HCT116 (cell line): ENCODE data around the gene RASL10A. TPM values are rescaled to one million over a fixed set of nuclear protein-coding genes. Genes with fewer than 3 reads are reported as not detected.

Experiments used
- ATAC-seq: fragments of 200-7000 bp; cut with Tn5 transposase; 2 replicates; pipeline ENCODE4 v1.9.1; 2020; ENCODE audit warnings: mild to moderate bottlenecking, moderate library complexity
- BruUV-seq: library from RNA; stranded (reverse); fragments of 400-500 nt; replicated peaks from 2 replicates; lab custom pipeline; 2021; lab: Mats Ljungman, UMichigan
- CTCF ChIA-PET: fragments of 300-600 bp; sonication (Branson Sonifier 250); formaldehyde crosslinking; loops from one replicate; lab custom pipeline; 2021; ENCODE audit warnings: antibody characterized with exemption; lab: Charles Lee
- POLR2A ChIA-PET: fragments of 300-600, 350-600 bp; sonication (Branson Sonifier 250); formaldehyde crosslinking; loops from one replicate; lab custom pipeline; 2021; ENCODE audit warnings: antibody characterized with exemption; lab: Charles Lee
- RAD21 ChIA-PET, 2 experiments: fragments of 300-600 bp; sonication (Branson Sonifier 250); formaldehyde crosslinking; loops; one replicate each; lab custom pipeline; 2023; ENCODE audit warnings: low total read pairs in 2 of 2; ENCODE audit not compliant: uncharacterized antibody in 2 of 2, unreplicated experiment in 2 of 2, low non-redundant PET in 1 of 2; lab: Charles Lee
- DNase-seq: peaks from one replicate; pipeline ENCODE4 v3.0.0-alpha.2; 2010; ENCODE audit warnings: low read depth, low spot score
- H2AFZ ChIP-seq: fragments of 200-600 bp; shearing (Covaris generic), sonication (generic); 2 replicates; pipeline ENCODE4 v1.6.1; 2017; ENCODE audit warnings: low read depth, mixed run types, mixed read lengths, antibody characterized with exemption, low read length; ENCODE audit not compliant: poor library complexity, severe bottlenecking
- H3K27ac ChIP-seq: 2 replicates; pipeline ENCODE4 v1.5.1; 2012; ENCODE audit warnings: low read depth, low read length
- H3K27me3 ChIP-seq: fragments of 200-600 bp; sonication (generic); 2 replicates; pipeline ENCODE4 v1.6.1; 2016; ENCODE audit warnings: mixed run types, low read length, mixed read lengths; ENCODE audit not compliant: insufficient read depth
- H3K36me3 ChIP-seq, 2 experiments: fragments of 200-500 bp in 1 of 2; fragments of 200-600 bp in 1 of 2; sonication (Bioruptor generic) in 1 of 2; sonication (generic) in 1 of 2; 2 replicates each; pipeline versions ENCODE4 v1.5.1 to v1.6.1; 2014 to 2016; ENCODE audit warnings: low read length in 2 of 2, inconsistent platforms in 1 of 2, mixed read lengths in 1 of 2, mixed run types in 1 of 2; ENCODE audit not compliant: insufficient read depth in 2 of 2, control insufficient read depth in 1 of 2
- H3K4me1 ChIP-seq, 2 experiments: fragments of 200-600 bp in 1 of 2; sonication (generic) in 1 of 2; 2 replicates each; pipeline versions ENCODE4 v1.5.1 to v1.6.1; 2012 to 2017; ENCODE audit warnings: low read length in 2 of 2, inconsistent platforms in 1 of 2, mild to moderate bottlenecking in 1 of 2, mixed read lengths in 1 of 2, mixed run types in 1 of 2, moderate library complexity in 1 of 2; ENCODE audit not compliant: insufficient read depth in 2 of 2, control insufficient read depth in 1 of 2
- H3K4me2 ChIP-seq: fragments of 200-600 bp; sonication (generic); 2 replicates; pipeline ENCODE4 v1.6.1; 2017; ENCODE audit warnings: mixed run types, low read length, mixed read lengths
- H3K4me3 ChIP-seq, 2 experiments: fragments of 200-600 bp in 1 of 2; sonication (generic) in 1 of 2; replicated peaks in 1 of 2; 2 replicates each; pipeline ENCODE4 v1.5.1; 2011 to 2016; ENCODE audit warnings: low read length in 2 of 2, control low read depth in 1 of 2, low read depth in 1 of 2, mild to moderate bottlenecking in 1 of 2, mixed read lengths in 1 of 2, mixed run types in 1 of 2
- H3K79me2 ChIP-seq: fragments of 200-600 bp; sonication (generic); 2 replicates; pipeline ENCODE4 v1.6.1; 2017; ENCODE audit warnings: mild to moderate bottlenecking, mixed run types, low read length, moderate library complexity, mixed read lengths; ENCODE audit not compliant: insufficient read depth
- H3K9ac ChIP-seq: fragments of 200-600 bp; sonication (generic); 2 replicates; pipeline ENCODE4 v1.6.1; 2016; ENCODE audit warnings: low read length, mixed read lengths
- H3K9me2 ChIP-seq: fragments of 200-600 bp; sonication (generic), shearing (Covaris generic); 2 replicates; pipeline ENCODE4 v1.6.1; 2017; ENCODE audit warnings: mixed run types, mild to moderate bottlenecking, moderate library complexity; ENCODE audit not compliant: insufficient read depth
- H3K9me3 ChIP-seq, 2 experiments: fragments of 200-500 bp in 1 of 2; fragments of 200-600 bp in 1 of 2; sonication (Bioruptor generic) in 1 of 2; sonication (generic) in 1 of 2; 2 replicates each; pipeline ENCODE4 v1.6.1; 2014 to 2017; ENCODE audit warnings: low read length in 2 of 2, mixed read lengths in 2 of 2, inconsistent platforms in 1 of 2, low read depth in 1 of 2, mild to moderate bottlenecking in 1 of 2, mixed run types in 1 of 2, moderate library complexity in 1 of 2; ENCODE audit not compliant: control insufficient read depth in 1 of 2, insufficient read depth in 1 of 2
- H4K20me1 ChIP-seq: fragments of 200-600 bp; sonication (generic), shearing (Covaris generic); 2 replicates; pipeline ENCODE4 v1.6.1; 2017; ENCODE audit warnings: mixed run types, mild to moderate bottlenecking, moderate library complexity; ENCODE audit not compliant: insufficient read depth
- CBX3 ChIP-seq: IDR thresholded peaks from 2 replicates; pipeline ENCODE4 v1.6.1; 2012; ENCODE audit warnings: low read depth
- CTCF ChIP-seq, 3 experiments: fragments of 200-600 bp in 1 of 3; sonication (generic) in 1 of 3; IDR thresholded peaks in 2 of 3; conservative IDR thresholded peaks in 1 of 3; 2 replicates each; pipeline ENCODE4 v1.5.1; 2012 to 2017; ENCODE audit warnings: low read depth in 2 of 3, low read length in 2 of 3, antibody characterized with exemption in 1 of 3, borderline replicate concordance in 1 of 3, control low read depth in 1 of 3, mild to moderate bottlenecking in 1 of 3, mixed read lengths in 1 of 3, mixed run types in 1 of 3, moderate library complexity in 1 of 3; ENCODE audit not compliant: insufficient read depth in 1 of 3
- EGR1 ChIP-seq: IDR thresholded peaks from 2 replicates; pipeline ENCODE4 v1.6.1; 2012; ENCODE audit warnings: low read depth
- EZH2 ChIP-seq: fragments of 200-600 bp; sonication (generic); IDR thresholded peaks from 2 replicates; pipeline ENCODE4 v1.6.1; 2017; ENCODE audit warnings: antibody characterized with exemption, mixed run types
- EZH2phosphoT487 ChIP-seq: fragments of 200-600 bp; IDR thresholded peaks from 2 replicates; pipeline ENCODE4 v1.6.1; 2018; ENCODE audit warnings: antibody characterized with exemption, borderline replicate concordance
- JUND ChIP-seq: IDR thresholded peaks from 2 replicates; pipeline ENCODE4 v1.6.1; 2012
- MAX ChIP-seq: IDR thresholded peaks from 2 replicates; pipeline ENCODE4 v1.6.1; 2012
- POLR2A ChIP-seq: IDR thresholded peaks from 2 replicates; pipeline ENCODE4 v1.7.0; 2011; ENCODE audit warnings: borderline replicate concordance; ENCODE audit not compliant: insufficient read depth, insufficient read length; ENCODE audit errors: extremely low read depth
- POLR2AphosphoS5 ChIP-seq: IDR thresholded peaks from 2 replicates; pipeline ENCODE4 v1.6.1; 2011; ENCODE audit warnings: mild to moderate bottlenecking, low read depth, low read length, moderate library complexity
- SP1 ChIP-seq: IDR thresholded peaks from 2 replicates; pipeline ENCODE4 v1.6.1; 2012; ENCODE audit warnings: low read depth
- SRF ChIP-seq: IDR thresholded peaks from 2 replicates; pipeline ENCODE4 v1.6.1; 2012; ENCODE audit warnings: low read depth
- TCF7L2 ChIP-seq: IDR thresholded peaks from 2 replicates; pipeline ENCODE4 v1.7.0; 2011; ENCODE audit warnings: borderline replicate concordance, inconsistent platforms; ENCODE audit not compliant: insufficient read depth, insufficient read length; ENCODE audit errors: extremely low read depth
- YY1 ChIP-seq: IDR thresholded peaks from 2 replicates; pipeline ENCODE4 v1.6.1; 2011; ENCODE audit warnings: low read length, low read depth, moderate library complexity, mild to moderate bottlenecking; ENCODE audit not compliant: insufficient replicate concordance; ENCODE audit errors: extremely low read depth
- ZFX ChIP-seq: fragments of 450-650 bp; IDR thresholded peaks from 2 replicates; pipeline ENCODE4 v1.6.1; 2017
- intact Hi-C: fragments of 100-400 bp; cut with micrococcal nuclease; formaldehyde crosslinking; loops from 2 replicates; pipeline ENCODE4 v1.10.0; 2022
- total RNA-seq: library from RNA; stranded (reverse); gene quantifications from one replicate; pipeline ENCODE4 v1.2.1, GENCODE V29; 2021; ENCODE audit not compliant: unreplicated experiment
- TF ChIP-seq, protein P1 (sequence below): IDR thresholded peaks from 2 replicates; pipeline ENCODE4 v1.6.1; 2012
- TF ChIP-seq, protein P2 (sequence below): IDR thresholded peaks from 2 replicates; pipeline ENCODE4 v1.6.1; 2012; ENCODE audit warnings: low read depth

The RASL10A gene
- total RNA-seq, 1 experiment from 2014 or later, result 0.96 TPM

GRCh38 chr22:29330291-29330690 lies 14.8 kb upstream of the RASL10A start:
- Histone ChIP-seq H3K27me3 (no peaks in the 10 kb centered on the region), H3K36me3 (peaks cover 0 to 10% of the 10 kb centered on the region in 2 experiments; a peak in 2 of 4 replicates), H3K9me2 (no peaks in the 10 kb centered on the region), H3K4me3 (no peak overlapping the region), H3K27ac (no peak overlapping the region), H3K4me1 (peaks cover 0 to 6% of the 10 kb centered on the region in 2 experiments; a peak in 1 of 4 replicates), H3K79me2 (no peaks in the 10 kb centered on the region), H4K20me1 (no peaks in the 10 kb centered on the region), H2AFZ (no peak overlapping the region), H3K4me2 (no peak overlapping the region), H3K9ac (no peak overlapping the region), H3K9me3 (no peaks in the 10 kb centered on the region)
- POLR2A ChIA-PET, result no interaction called here
- CTCF ChIA-PET, result no interaction called here
- intact Hi-C loops, result no loop called here
- no TSS peak for BruUV-seq
- RAD21 ChIA-PET, result no interaction called here
- DNase-seq (no peak), ATAC-seq (no peak)
- TF ChIP-seq SP1 (no peak), YY1 (no peak), JUND (no peak), CBX3 (no peak), TCF7L2 (no peak), POLR2A (no peak), EZH2 (no peak), SRF (no peak), EGR1 (no peak), MAX (no peak), EZH2phosphoT487 (no peak), POLR2AphosphoS5 (no peak), CTCF (IDR thresholded peaks at IDR 0.05 in 2 of 3, conservative IDR thresholded peaks at IDR 0.05 in 1 of 3; ENCODE audit: borderline replicate concordance in 1 of 3, insufficient read depth in 1 of 3, low read depth in 2 of 3, low read length in 2 of 3) (no peak), ZFX (no peak)
- TF ChIP-seq, protein P1, sequence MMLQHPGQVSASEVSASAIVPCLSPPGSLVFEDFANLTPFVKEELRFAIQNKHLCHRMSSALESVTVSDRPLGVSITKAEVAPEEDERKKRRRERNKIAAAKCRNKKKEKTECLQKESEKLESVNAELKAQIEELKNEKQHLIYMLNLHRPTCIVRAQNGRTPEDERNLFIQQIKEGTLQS, result no peak
- TF ChIP-seq, protein P2, sequence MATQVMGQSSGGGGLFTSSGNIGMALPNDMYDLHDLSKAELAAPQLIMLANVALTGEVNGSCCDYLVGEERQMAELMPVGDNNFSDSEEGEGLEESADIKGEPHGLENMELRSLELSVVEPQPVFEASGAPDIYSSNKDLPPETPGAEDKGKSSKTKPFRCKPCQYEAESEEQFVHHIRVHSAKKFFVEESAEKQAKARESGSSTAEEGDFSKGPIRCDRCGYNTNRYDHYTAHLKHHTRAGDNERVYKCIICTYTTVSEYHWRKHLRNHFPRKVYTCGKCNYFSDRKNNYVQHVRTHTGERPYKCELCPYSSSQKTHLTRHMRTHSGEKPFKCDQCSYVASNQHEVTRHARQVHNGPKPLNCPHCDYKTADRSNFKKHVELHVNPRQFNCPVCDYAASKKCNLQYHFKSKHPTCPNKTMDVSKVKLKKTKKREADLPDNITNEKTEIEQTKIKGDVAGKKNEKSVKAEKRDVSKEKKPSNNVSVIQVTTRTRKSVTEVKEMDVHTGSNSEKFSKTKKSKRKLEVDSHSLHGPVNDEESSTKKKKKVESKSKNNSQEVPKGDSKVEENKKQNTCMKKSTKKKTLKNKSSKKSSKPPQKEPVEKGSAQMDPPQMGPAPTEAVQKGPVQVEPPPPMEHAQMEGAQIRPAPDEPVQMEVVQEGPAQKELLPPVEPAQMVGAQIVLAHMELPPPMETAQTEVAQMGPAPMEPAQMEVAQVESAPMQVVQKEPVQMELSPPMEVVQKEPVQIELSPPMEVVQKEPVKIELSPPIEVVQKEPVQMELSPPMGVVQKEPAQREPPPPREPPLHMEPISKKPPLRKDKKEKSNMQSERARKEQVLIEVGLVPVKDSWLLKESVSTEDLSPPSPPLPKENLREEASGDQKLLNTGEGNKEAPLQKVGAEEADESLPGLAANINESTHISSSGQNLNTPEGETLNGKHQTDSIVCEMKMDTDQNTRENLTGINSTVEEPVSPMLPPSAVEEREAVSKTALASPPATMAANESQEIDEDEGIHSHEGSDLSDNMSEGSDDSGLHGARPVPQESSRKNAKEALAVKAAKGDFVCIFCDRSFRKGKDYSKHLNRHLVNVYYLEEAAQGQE, result no peak
